Measurements from ENCODE around the gene LRRC23.
A peak's percentile ranks its signal among the peaks of the same experiment; 100 is the strongest.

LRRC23 gene

DNA sequence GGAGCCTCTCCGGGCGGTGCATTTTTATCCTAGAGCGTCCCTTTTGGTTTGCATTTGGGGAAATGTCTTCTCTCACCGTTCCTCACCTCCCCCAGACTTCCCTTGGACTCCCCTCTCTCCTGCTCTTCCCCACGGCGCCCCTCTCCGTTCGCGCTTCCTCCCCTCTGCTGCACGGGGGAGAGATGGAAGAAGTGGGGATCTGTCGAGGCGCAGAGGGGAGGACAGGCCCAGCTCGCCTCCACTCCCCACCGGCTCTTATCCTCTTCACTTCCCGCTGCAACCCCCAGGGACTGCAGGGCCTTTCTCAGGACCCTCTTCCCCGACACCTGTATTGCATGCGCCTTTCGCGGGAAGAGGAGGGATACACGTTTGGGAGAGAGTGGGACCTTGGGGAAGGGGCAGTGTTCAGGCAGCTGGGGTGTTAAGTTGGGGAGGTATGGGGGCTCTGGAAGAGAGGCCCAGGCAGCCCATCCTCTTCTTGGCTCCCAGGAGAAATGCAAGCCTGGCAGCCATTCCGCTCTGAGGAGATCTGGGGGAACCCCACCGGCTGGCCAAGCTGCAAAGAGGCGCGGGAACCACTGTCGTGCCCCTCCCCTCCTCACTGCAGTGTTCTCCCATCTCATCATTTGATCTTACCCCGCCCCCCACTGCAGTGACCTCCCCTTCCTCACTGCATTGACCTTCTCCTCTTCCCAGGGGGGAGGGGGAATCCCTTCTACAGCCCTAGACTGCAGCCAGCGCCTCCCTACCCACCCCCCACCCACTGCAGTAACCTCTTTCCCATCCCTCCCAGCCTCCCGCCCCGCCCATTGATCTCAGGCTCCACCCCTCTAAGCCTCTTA, 10.5 kb downstream of the LRRC23 start:
- peak overlapping the region; percentile 78 for H3K4me3 ChIP-seq (ENCODE audit: low read depth, low read length)
- no peak for TF ChIP-seq CTCF (IDR thresholded peaks at IDR 0.05; ENCODE audit: low read depth, low read length)

DNA sequence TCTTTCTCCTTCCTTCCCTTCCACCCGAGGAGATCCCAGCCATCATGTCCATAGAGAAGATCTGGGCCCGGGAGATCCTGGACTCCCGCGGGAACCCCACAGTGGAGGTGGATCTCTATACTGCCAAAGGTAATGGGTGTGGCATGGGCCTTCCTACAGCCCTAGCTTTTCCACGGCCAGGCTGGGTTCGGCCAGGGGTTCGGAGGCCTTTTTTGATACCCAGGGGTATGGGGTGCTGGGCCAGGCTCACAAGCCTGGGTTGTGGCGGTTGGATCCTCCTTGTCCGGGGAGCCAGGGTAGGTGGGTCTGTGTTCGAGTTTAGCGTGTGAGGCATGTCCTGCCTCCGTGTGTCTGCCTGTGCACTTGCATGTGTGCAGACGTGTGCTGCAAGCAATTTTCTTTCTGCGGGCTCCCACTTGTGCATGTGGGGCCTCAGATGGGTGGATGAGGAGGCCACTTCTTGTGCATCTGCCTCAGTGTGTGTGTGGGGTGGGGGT, 11.2 kb downstream of the LRRC23 start:
- H3K4me3 ChIP-seq (ENCODE audit: low read depth, low read length): peak overlapping the region; percentile 78; the same call in 1 of the 2 replicates
- no peak for TF ChIP-seq CTCF (IDR thresholded peaks at IDR 0.05; ENCODE audit: low read depth, low read length)

- TF ChIP-seq CTCF (IDR thresholded peaks at IDR 0.05; ENCODE audit: low read depth, low read length): no peak
- H3K4me3 ChIP-seq (ENCODE audit: low read depth, low read length): no peak overlapping the region
Observed at GRCh38 chr12:6916426-6917200, 12.0 kb downstream of the LRRC23 start.

- no peak for TF ChIP-seq CTCF (IDR thresholded peaks at IDR 0.05; ENCODE audit: low read depth, low read length)
- H3K4me3 ChIP-seq (ENCODE audit: low read depth, low read length): no peak overlapping the region
Observed at GRCh38 chr12:6917491-6918231, 13.0 kb downstream of the LRRC23 start.

GRCh38 chr12:6919588-6919987, 15.0 kb downstream of the LRRC23 start:
- no peak overlapping the region for H3K4me3 ChIP-seq (ENCODE audit: low read depth, low read length)
- no peak for TF ChIP-seq CTCF (IDR thresholded peaks at IDR 0.05; ENCODE audit: low read depth, low read length)

- no peak for TF ChIP-seq CTCF (IDR thresholded peaks at IDR 0.05; ENCODE audit: low read depth, low read length)
- no peak overlapping the region for H3K4me3 ChIP-seq (ENCODE audit: low read depth, low read length)
Observed at GRCh38 chr12:6921539-6921938, 16.9 kb downstream of the LRRC23 start.

All from WI38 (cell line).